NCI-H2171 (cell line): ENCODE data around the gene USP5.

ENCODE experiments used
- DNase-seq: peaks from one replicate; lab custom pipeline; 2025; lab: John Stamatoyannopoulos, UW

Gene USP5

GRCh38 chr12:6840761-6841515 is 11.0 kb upstream of the USP5 start, which contains the start of gene GNB3:
GNB3 (plus strand) TSS chr12:6840925; CDS start chr12:6841288, 363 bp downstream.
- no peak for DNase-seq

- no peak for DNase-seq
Observed at GRCh38 chr12:6842075-6842474, 9.9 kb upstream of the USP5 start.

- no peak for DNase-seq
Observed at GRCh38 chr12:6843118-6843902, 8.6 kb upstream of the USP5 start.

GRCh38 chr12:6845395-6845794 is 6.6 kb upstream of the USP5 start:
- no peak for DNase-seq

- no peak for DNase-seq
Observed at GRCh38 chr12:6846316-6846869, 5.6 kb upstream of the USP5 start.

- no peak for DNase-seq
Observed at GRCh38 chr12:6847676-6848075, 4.3 kb upstream of the USP5 start.

- DNase-seq, result no peak
Observed at GRCh38 chr12:6849427-6849826, 2.5 kb upstream of the USP5 start.

GRCh38 chr12:6849976-6850560 is 1.9 kb upstream of the USP5 start:
- no peak for DNase-seq

GRCh38 chr12:6850796-6851152 is 1.2 kb upstream of the USP5 start:
- DNase-seq, result no peak

- DNase-seq, result peak; percentile 100
Observed at GRCh38 chr12:6851153-6851920, 613 bp upstream of the USP5 start, which contains the start of gene CDCA3. CDCA3 (minus strand) TSS chr12:6851286; CDS start chr12:6850952, 334 bp downstream.

- DNase-seq, result peak; percentile 100
Observed at GRCh38 chr12:6852651-6853354, 853 bp downstream of the USP5 start.

- no peak for DNase-seq
Observed at GRCh38 chr12:6853626-6854025, 1.7 kb downstream of the USP5 start.

- DNase-seq, result no peak
Observed at GRCh38 chr12:6854036-6854435, 2.1 kb downstream of the USP5 start.

GRCh38 chr12:6855322-6855721 is 3.4 kb downstream of the USP5 start:
- no peak for DNase-seq

GRCh38 chr12:6858799-6859198 is 6.8 kb downstream of the USP5 start:
- DNase-seq, result no peak

GRCh38 chr12:6860116-6860515 is 8.2 kb downstream of the USP5 start:
- no peak for DNase-seq

- DNase-seq, result no peak
Observed at GRCh38 chr12:6860942-6861341, 9.0 kb downstream of the USP5 start.

- DNase-seq, result no peak
Observed at GRCh38 chr12:6861391-6861790, 9.4 kb downstream of the USP5 start.

- no peak for DNase-seq
Observed at GRCh38 chr12:6863033-6863432, 11.1 kb downstream of the USP5 start.

GRCh38 chr12:6863586-6864321 is 11.8 kb downstream of the USP5 start:
- no peak for DNase-seq
